ENCODE data around the gene ZNRF1.
"Not testable (repeated sequence)": the region's sequence is repeated elsewhere in the genome, so short reads cannot be mapped to it uniquely, and the experiment has no call there.

ZNRF1 gene

GRCh38 chr16:75088934-75089333 lies 90.1 kb downstream of the ZNRF1 start:
- Histone ChIP-seq H3K9me3 (no peaks in the 10 kb centered on the region), H3K36me3 (replicated peaks) (no peaks in the 10 kb centered on the region), H3K27me3 (ENCODE audit: low read depth) (no peaks in the 10 kb centered on the region), H3K4me1 (no peaks in the 10 kb centered on the region), H3K4me3 (no peak overlapping the region)
- in situ Hi-C loops (cut with MboI; ENCODE audit: low sequenced_read_pairs), result no loop called here
- no peak for DNase-seq (ENCODE audit: low spot score in 2 of 2)

- DNase-seq (ENCODE audit: low spot score in 2 of 2), result no peak
- H3K9me3 ChIP-seq, result no peaks in the 10 kb centered on the region
- in situ Hi-C loops (cut with MboI; ENCODE audit: low sequenced_read_pairs), result no loop called here
- no peaks in the 10 kb centered on the region for H3K36me3 ChIP-seq (replicated peaks)
- H3K4me1 ChIP-seq, result no peaks in the 10 kb centered on the region
- no peak overlapping the region for H3K4me3 ChIP-seq
- no peaks in the 10 kb centered on the region for H3K27me3 ChIP-seq (ENCODE audit: low read depth)
Observed at GRCh38 chr16:75089486-75090202, 90.8 kb downstream of the ZNRF1 start.

- H3K27me3 ChIP-seq (ENCODE audit: low read depth); DNase-seq (ENCODE audit: low spot score in 2 of 2); H3K4me1 ChIP-seq; in situ Hi-C loops (cut with MboI; ENCODE audit: low sequenced_read_pairs); H3K36me3 ChIP-seq (replicated peaks); H3K4me3 ChIP-seq; H3K9me3 ChIP-seq: not testable (repeated sequence)
Observed at GRCh38 chr16:75090899-75091298, 92.1 kb downstream of the ZNRF1 start.

- H3K4me3 ChIP-seq; H3K9me3 ChIP-seq; in situ Hi-C loops (cut with MboI; ENCODE audit: low sequenced_read_pairs); H3K4me1 ChIP-seq; H3K36me3 ChIP-seq (replicated peaks); H3K27me3 ChIP-seq (ENCODE audit: low read depth); DNase-seq (ENCODE audit: low spot score in 2 of 2): not testable (repeated sequence)
Observed at GRCh38 chr16:75091619-75092018, 92.8 kb downstream of the ZNRF1 start.

- DNase-seq (ENCODE audit: low spot score in 2 of 2), result no peak
- H3K27me3 ChIP-seq (ENCODE audit: low read depth), result no peaks in the 10 kb centered on the region
- no peaks in the 10 kb centered on the region for H3K4me1 ChIP-seq
- no peaks in the 10 kb centered on the region for H3K9me3 ChIP-seq
- H3K36me3 ChIP-seq (replicated peaks), result no peaks in the 10 kb centered on the region
- no peak overlapping the region for H3K4me3 ChIP-seq
- in situ Hi-C loops (cut with MboI; ENCODE audit: low sequenced_read_pairs), result no loop called here
Observed at GRCh38 chr16:75092777-75093176, 94.0 kb downstream of the ZNRF1 start.

- H3K4me3 ChIP-seq, result no peak overlapping the region
- H3K4me1 ChIP-seq, result no peaks in the 10 kb centered on the region
- no peaks in the 10 kb centered on the region for H3K27me3 ChIP-seq (ENCODE audit: low read depth)
- no peaks in the 10 kb centered on the region for H3K36me3 ChIP-seq (replicated peaks)
- in situ Hi-C loops (cut with MboI; ENCODE audit: low sequenced_read_pairs), result no loop called here
- no peak for DNase-seq (ENCODE audit: low spot score in 2 of 2)
- H3K9me3 ChIP-seq, result no peaks in the 10 kb centered on the region
Observed at GRCh38 chr16:75093598-75094540, 95.0 kb downstream of the ZNRF1 start.

- H3K27me3 ChIP-seq (ENCODE audit: low read depth), result no peaks in the 10 kb centered on the region
- H3K9me3 ChIP-seq, result no peaks in the 10 kb centered on the region
- H3K4me1 ChIP-seq, result no peaks in the 10 kb centered on the region
- H3K36me3 ChIP-seq (replicated peaks), result no peaks in the 10 kb centered on the region
- no peak overlapping the region for H3K4me3 ChIP-seq
- in situ Hi-C loops (cut with MboI; ENCODE audit: low sequenced_read_pairs), result no loop called here
- DNase-seq (ENCODE audit: low spot score in 2 of 2), result no peak
Observed at GRCh38 chr16:75095204-75095621, 96.4 kb downstream of the ZNRF1 start.

GRCh38 chr16:75096656-75097055 lies 97.8 kb downstream of the ZNRF1 start:
- H3K9me3 ChIP-seq, result no peaks in the 10 kb centered on the region
- DNase-seq (ENCODE audit: low spot score in 2 of 2), result peak in 1 of 2 experiments; percentile 33
- no peak overlapping the region for H3K4me3 ChIP-seq
- no peaks in the 10 kb centered on the region for H3K36me3 ChIP-seq (replicated peaks)
- in situ Hi-C loops (cut with MboI; ENCODE audit: low sequenced_read_pairs), result no loop called here
- no peaks in the 10 kb centered on the region for H3K4me1 ChIP-seq
- no peaks in the 10 kb centered on the region for H3K27me3 ChIP-seq (ENCODE audit: low read depth)

- Histone ChIP-seq H3K4me1 (no peaks in the 10 kb centered on the region), H3K36me3 (replicated peaks) (no peaks in the 10 kb centered on the region), H3K9me3 (no peaks in the 10 kb centered on the region), H3K27me3 (ENCODE audit: low read depth) (no peaks in the 10 kb centered on the region), H3K4me3 (no peak overlapping the region)
- no peak for DNase-seq (ENCODE audit: low spot score in 2 of 2)
- in situ Hi-C loops (cut with MboI; ENCODE audit: low sequenced_read_pairs), result no loop called here
Observed at GRCh38 chr16:75097191-75097761, 98.5 kb downstream of the ZNRF1 start.

- no peaks in the 10 kb centered on the region for H3K9me3 ChIP-seq
- no peak for DNase-seq (ENCODE audit: low spot score in 2 of 2)
- H3K36me3 ChIP-seq (replicated peaks), result no peaks in the 10 kb centered on the region
- H3K27me3 ChIP-seq (ENCODE audit: low read depth), result no peaks in the 10 kb centered on the region
- no peak overlapping the region for H3K4me3 ChIP-seq
- in situ Hi-C loops (cut with MboI; ENCODE audit: low sequenced_read_pairs), result no loop called here
- no peaks in the 10 kb centered on the region for H3K4me1 ChIP-seq
Observed at GRCh38 chr16:75097941-75098901, 99.4 kb downstream of the ZNRF1 start.

- Histone ChIP-seq H3K4me1 (no peaks in the 10 kb centered on the region), H3K36me3 (replicated peaks) (no peaks in the 10 kb centered on the region), H3K9me3 (no peaks in the 10 kb centered on the region), H3K27me3 (ENCODE audit: low read depth) (no peaks in the 10 kb centered on the region), H3K4me3 (no peak overlapping the region)
- no peak for DNase-seq (ENCODE audit: low spot score in 2 of 2)
- in situ Hi-C loops (cut with MboI; ENCODE audit: low sequenced_read_pairs), result no loop called here
Observed at GRCh38 chr16:75099075-75099667, 100.3 kb downstream of the ZNRF1 start.

- in situ Hi-C loops (cut with MboI; ENCODE audit: low sequenced_read_pairs), result loop anchor here (5.0 kb wide), 1 partner anchor 98 kb away; no protein-coding TSS in a partner anchor
- H3K36me3 ChIP-seq (replicated peaks), result no peaks in the 10 kb centered on the region
- H3K27me3 ChIP-seq (ENCODE audit: low read depth), result no peaks in the 10 kb centered on the region
- no peaks in the 10 kb centered on the region for H3K9me3 ChIP-seq
- no peak for DNase-seq (ENCODE audit: low spot score in 2 of 2)
- no peak overlapping the region for H3K4me3 ChIP-seq
- no peaks in the 10 kb centered on the region for H3K4me1 ChIP-seq
Observed at GRCh38 chr16:75099738-75100602, 101.1 kb downstream of the ZNRF1 start.
